ENCODE data around the gene INF2.

INF2 gene

GRCh38 chr14:104770851-104771272 lies 81.4 kb downstream of the INF2 start:
- DNase-seq (ENCODE audit: low read depth), result no peak

- no peak for DNase-seq (ENCODE audit: low read depth)
Observed at GRCh38 chr14:104771374-104771773, 82.0 kb downstream of the INF2 start.

Measured in fibroblast of the conjunctiva (primary cell).